Activated B cell treated with CpG ODN at 0.5 μM for 24 hours (primary cell): ENCODE measurements around the gene VAV1. TPM values are rescaled to one million over a fixed set of nuclear protein-coding genes. Genes with fewer than 3 reads are reported as not detected.
"Not testable (repeated sequence)": the region's sequence is repeated elsewhere in the genome, so short reads cannot be mapped to it uniquely, and the experiment has no call there.

Source experiments
- ATAC-seq: fragments of 200-7000 bp; cut with Tn5 transposase; one replicate; pipeline ENCODE4 v1.10.0; 2021; ENCODE audit warnings: low read depth, mild to moderate bottlenecking, moderate library complexity
- CTCF ChIA-PET: fragments of 350-600 bp; sonication (Branson Sonifier 250); formaldehyde crosslinking; loops from one replicate; lab custom pipeline; 2021; ENCODE audit warnings: antibody characterized with exemption; lab: Charles Lee
- POLR2A ChIA-PET: fragments of 350-600 bp; sonication (Branson Sonifier 250); formaldehyde crosslinking; loops from one replicate; lab custom pipeline; 2021; ENCODE audit warnings: antibody characterized with exemption; lab: Charles Lee
- DNase-seq: peaks from one replicate; pipeline ENCODE4 v3.0.0; 2022
- H3K27ac Mint-ChIP-seq: one replicate; pipeline ENCODE4 v1.8.0; 2020; ENCODE audit warnings: mixed read lengths
- H3K27me3 Mint-ChIP-seq: one replicate; pipeline ENCODE4 v1.8.0; 2021; ENCODE audit warnings: mixed read lengths
- H3K36me3 Mint-ChIP-seq: one replicate; pipeline ENCODE4 v1.8.0; 2021; ENCODE audit warnings: low read depth, mixed read lengths
- H3K4me1 Mint-ChIP-seq: one replicate; pipeline ENCODE4 v1.8.0; 2021; ENCODE audit warnings: mixed read lengths
- H3K4me3 Mint-ChIP-seq: one replicate; pipeline ENCODE4 v1.8.0; 2020; ENCODE audit warnings: mild to moderate bottlenecking, mixed read lengths
- H3K9me3 Mint-ChIP-seq: one replicate; pipeline ENCODE4 v1.8.0; 2020; ENCODE audit warnings: mixed read lengths
- CTCF ChIP-seq: fragments of 200-600 bp; IDR thresholded peaks from one replicate; pipeline ENCODE4 v1.8.0; 2022; ENCODE audit warnings: antibody characterized with exemption, mild to moderate bottlenecking
- intact Hi-C: fragments of 100-400 bp; cut with micrococcal nuclease; formaldehyde crosslinking; loops from one replicate; pipeline ENCODE4 v1.15.1; 2024
- total RNA-seq: library from RNA; stranded (reverse); gene quantifications from 2 replicates; pipeline ENCODE4 v1.2.3, GENCODE V29; 2022

Gene VAV1
- total RNA-seq, 1 donor from 2014 or later = 121 TPM

- ChIA-PET CTCF (no interaction called here), POLR2A (interaction anchor here (0.7 to 1.2 kb wide), 3 partner anchors 12 to 21 kb away, joined by 3 read pairs; partner anchors contain the start of genes TRIP10 and VAV1)
- H3K27ac Mint-ChIP-seq = no peak overlapping the region
- intact Hi-C loops = no loop called here
- no peaks in the 10 kb centered on the region for H3K9me3 Mint-ChIP-seq
- H3K4me1 Mint-ChIP-seq = peaks cover 19% of the 10 kb centered on the region
- ATAC-seq = no peak
- TF ChIP-seq CTCF = no peak
- no peaks in the 10 kb centered on the region for H3K27me3 Mint-ChIP-seq
- no peak for DNase-seq
- H3K36me3 Mint-ChIP-seq = peaks cover 19% of the 10 kb centered on the region
- no peak overlapping the region for H3K4me3 Mint-ChIP-seq
Measured at GRCh38 chr19:6760606-6761005, 11.9 kb upstream of the VAV1 start.

- Mint-ChIP-seq H3K36me3 (peaks cover 19% of the 10 kb centered on the region), H3K4me1 (peaks cover 24% of the 10 kb centered on the region), H3K9me3 (no peaks in the 10 kb centered on the region), H3K27me3 (no peaks in the 10 kb centered on the region), H3K27ac (no peak overlapping the region), H3K4me3 (no peak overlapping the region)
- ChIA-PET CTCF (interaction anchor here (0.6 to 1.0 kb wide), 2 partner anchors 41 to 298 kb away, joined by 3 read pairs; no protein-coding TSS in a partner anchor), POLR2A (interaction anchor here (0.7 to 1.2 kb wide), 3 partner anchors 12 to 40 kb away, joined by 3 read pairs; partner anchors contain the start of genes TRIP10 and VAV1)
- DNase-seq (no peak), ATAC-seq (peak; percentile 34)
- no peak for TF ChIP-seq CTCF
- intact Hi-C loops = no loop called here
Measured at GRCh38 chr19:6761053-6761676, 11.3 kb upstream of the VAV1 start.

GRCh38 chr19:6762253-6762797 lies 10.2 kb upstream of the VAV1 start:
- peaks cover 19% of the 10 kb centered on the region for H3K36me3 Mint-ChIP-seq
- H3K4me1 Mint-ChIP-seq = peaks cover 27% of the 10 kb centered on the region
- H3K9me3 Mint-ChIP-seq, POLR2A ChIA-PET, H3K27ac Mint-ChIP-seq, CTCF ChIA-PET, DNase-seq, H3K4me3 Mint-ChIP-seq, ATAC-seq, H3K27me3 Mint-ChIP-seq, intact Hi-C loops: not testable (repeated sequence)

- POLR2A ChIA-PET = interaction anchor here (10.1 kb wide), 1 partner anchor 37 kb away, joined by 333 read pairs; no protein-coding TSS in a partner anchor
Measured at GRCh38 chr19:6765738-6766356, 6.7 kb upstream of the VAV1 start.

More at GRCh38 chr19:6765738-6766356, 6.7 kb upstream of the VAV1 start:
- Mint-ChIP-seq H3K9me3 (no peaks in the 10 kb centered on the region), H3K4me1 (peaks cover 36% of the 10 kb centered on the region), H3K27ac (peak overlapping the region; percentile 85), H3K36me3 (peaks cover 10% of the 10 kb centered on the region), H3K4me3 (peak overlapping the region; percentile 88), H3K27me3 (no peaks in the 10 kb centered on the region)
- intact Hi-C loops = loop anchor here (5.0 kb wide), 1 partner anchor 189 kb away; no protein-coding TSS in a partner anchor
- no peak for DNase-seq
- no peak for ATAC-seq
- CTCF ChIA-PET = no interaction called here
- no peak for TF ChIP-seq CTCF
